Measurements from ENCODE around the gene RAB15.

The RAB15 gene

DNA sequence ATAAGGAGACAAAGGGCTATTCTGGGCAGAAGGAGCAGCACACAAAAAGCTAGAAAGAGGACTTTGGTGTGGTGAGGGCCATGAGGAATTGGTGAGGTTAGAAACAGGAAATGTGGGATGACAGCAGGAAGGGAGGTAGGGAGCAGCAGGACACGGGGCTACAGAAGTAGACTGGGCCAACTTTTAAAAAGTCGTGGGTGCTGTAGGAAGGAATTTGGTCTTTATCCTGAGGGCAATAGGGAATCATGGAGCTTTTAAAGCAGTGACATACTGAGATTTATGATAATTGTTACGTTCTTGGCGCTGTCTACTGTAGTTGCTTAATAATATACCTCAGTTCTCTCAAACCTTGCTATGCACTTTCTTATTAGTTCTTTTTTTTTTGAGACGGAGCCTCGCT, 66.1 kb downstream of the RAB15 start:
- DNase-seq (ENCODE audit: low read depth): no peak

DNA sequence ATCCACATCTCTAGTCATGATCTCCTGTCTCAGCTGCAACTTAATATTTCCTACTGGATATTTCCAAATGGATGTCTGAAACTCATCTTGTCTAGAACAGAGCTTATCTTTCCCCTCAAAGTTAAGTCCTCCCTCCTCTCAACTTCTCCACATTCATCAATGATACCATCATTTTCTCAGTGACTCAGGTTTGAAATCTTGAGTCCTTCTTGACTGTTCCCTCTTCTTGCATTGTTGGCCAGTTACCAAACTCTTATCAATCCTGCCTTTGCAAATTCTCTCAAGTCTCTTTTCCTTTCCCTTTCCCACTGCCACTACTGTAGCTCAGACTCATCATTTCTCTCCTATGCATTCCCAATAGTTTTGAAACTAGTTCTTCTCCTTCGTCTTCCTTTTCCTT, 72.2 kb downstream of the RAB15 start:
- DNase-seq (ENCODE audit: low read depth): no peak

Data from T follicular helper cell (primary cell).